IMR-90 (cell line): ENCODE measurements around the gene TP53BP1. TPM values are rescaled to one million over a fixed set of nuclear protein-coding genes. Genes with fewer than 3 reads are reported as not detected.
A peak's percentile ranks its signal among the peaks of the same experiment; 100 is the strongest.

Experiments
- ATAC-seq: fragments of 200-7000 bp; cut with Tn5 transposase; 2 replicates; pipeline ENCODE4 v1.9.1; 2020; ENCODE audit warnings: low read depth, mild to moderate bottlenecking, moderate library complexity
- BruUV-seq: library from RNA; stranded (reverse); fragments of 400-500 nt; replicated peaks from 2 replicates; lab custom pipeline; 2021; lab: Mats Ljungman, UMichigan
- CTCF ChIA-PET: fragments of 300-600 bp; formaldehyde crosslinking; extraction: SDS; loops from one replicate; lab custom pipeline; 2021; ENCODE audit warnings: antibody characterized with exemption; lab: Yijun Ruan, JAX
- POLR2A ChIA-PET: fragments of 300-600 bp; sonication (Branson Sonifier 250); formaldehyde crosslinking; loops from one replicate; lab custom pipeline; 2022; ENCODE audit warnings: antibody characterized with exemption; ENCODE audit not compliant: unreplicated experiment; lab: Charles Lee
- DNase-seq: peaks from one replicate; pipeline ENCODE4 v3.0.0; 2013
- H2AFZ ChIP-seq: replicated peaks from 2 replicates; pipeline ENCODE3; 2013; ENCODE audit warnings: low read length, mild to moderate bottlenecking; ENCODE audit not compliant: poor library complexity
- H2AK5ac ChIP-seq: 2 replicates; pipeline ENCODE4 v1.6.1; 2013; ENCODE audit warnings: low read depth, low read length, inconsistent platforms
- H2AK9ac ChIP-seq: replicated peaks from 2 replicates; pipeline ENCODE3; 2013; ENCODE audit warnings: mild to moderate bottlenecking, low read depth, low read length, moderate library complexity; ENCODE audit not compliant: poor library complexity
- H2BK120ac ChIP-seq: 2 replicates; pipeline ENCODE4 v1.6.1; 2013; ENCODE audit warnings: low read depth, low read length, inconsistent platforms
- H2BK15ac ChIP-seq: 3 replicates; pipeline ENCODE4 v1.6.1; 2013; ENCODE audit warnings: low read depth, low read length, inconsistent platforms
- H2BK20ac ChIP-seq: 2 replicates; pipeline ENCODE4 v1.6.1; 2013; ENCODE audit warnings: low read depth, mild to moderate bottlenecking, inconsistent platforms, low read length, moderate library complexity
- H2BK5ac ChIP-seq: 2 replicates; pipeline ENCODE4 v1.6.1; 2013; ENCODE audit warnings: mild to moderate bottlenecking, low read depth, low read length, inconsistent platforms; ENCODE audit not compliant: poor library complexity, severe bottlenecking
- H3K14ac ChIP-seq: replicated peaks from 2 replicates; pipeline ENCODE4 v1.6.1; 2013; ENCODE audit warnings: low read depth, low read length, inconsistent platforms
- H3K18ac ChIP-seq: 2 replicates; pipeline ENCODE4 v1.6.1; 2013; ENCODE audit warnings: low read depth, low read length, control low read depth
- H3K23ac ChIP-seq: 2 replicates; pipeline ENCODE4 v1.6.1; 2013; ENCODE audit warnings: low read depth, low read length, inconsistent platforms
- H3K27ac ChIP-seq: 2 replicates; pipeline ENCODE4 v1.5.1; 2013; ENCODE audit warnings: mild to moderate bottlenecking, control low read depth, low read length; ENCODE audit not compliant: insufficient read depth
- H3K27me3 ChIP-seq: 2 replicates; pipeline ENCODE4 v1.6.1; 2013; ENCODE audit warnings: low read length; ENCODE audit not compliant: control insufficient read depth, insufficient read depth
- H3K36me3 ChIP-seq: 2 replicates; pipeline ENCODE4 v1.6.1; 2013; ENCODE audit warnings: low read length, mixed read lengths; ENCODE audit not compliant: control insufficient read depth, insufficient read depth
- H3K4ac ChIP-seq: 2 replicates; pipeline ENCODE4 v1.6.1; 2013; ENCODE audit warnings: low read depth, low read length, inconsistent platforms
- H3K4me1 ChIP-seq: 2 replicates; pipeline ENCODE4 v1.6.1; 2013; ENCODE audit warnings: low read length, mixed read lengths; ENCODE audit not compliant: control insufficient read depth, insufficient read depth
- H3K4me2 ChIP-seq: 2 replicates; pipeline ENCODE4 v1.6.1; 2013; ENCODE audit warnings: low read depth, mild to moderate bottlenecking, control low read depth, low read length, moderate library complexity
- H3K4me3 ChIP-seq: 2 replicates; pipeline ENCODE4 v1.5.1; 2013; ENCODE audit warnings: low read depth, mild to moderate bottlenecking, control low read depth, low read length, moderate library complexity; ENCODE audit not compliant: insufficient read depth
- H3K56ac ChIP-seq: 2 replicates; pipeline ENCODE4 v1.6.1; 2013; ENCODE audit warnings: low read length, inconsistent platforms; ENCODE audit not compliant: insufficient read depth; ENCODE audit errors: extremely low read depth
- H3K79me1 ChIP-seq, 2 experiments: 2 replicates each; pipeline ENCODE4 v1.6.1; 2013; ENCODE audit warnings: low read length in 2 of 2, inconsistent platforms in 1 of 2, low read depth in 1 of 2
- H3K9ac ChIP-seq: 2 replicates; pipeline ENCODE4 v1.6.1; 2013; ENCODE audit warnings: low read depth, low read length, control low read depth
- H3K9me1 ChIP-seq: 2 replicates; pipeline ENCODE4 v1.6.1; 2013; ENCODE audit warnings: low read length, inconsistent platforms; ENCODE audit not compliant: insufficient read depth
- H3K9me3 ChIP-seq: 2 replicates; pipeline ENCODE4 v1.6.1; 2013; ENCODE audit warnings: low read length; ENCODE audit not compliant: control insufficient read depth, insufficient read depth
- H4K20me1 ChIP-seq: 2 replicates; pipeline ENCODE4 v1.6.1; 2013; ENCODE audit warnings: low read length, inconsistent platforms; ENCODE audit not compliant: insufficient read depth
- H4K5ac ChIP-seq: 2 replicates; pipeline ENCODE4 v1.6.1; 2013; ENCODE audit warnings: mild to moderate bottlenecking, low read depth, low read length, control low read depth
- H4K8ac ChIP-seq, 2 experiments: 2 replicates each; pipeline ENCODE4 v1.6.1; 2013; ENCODE audit warnings: low read depth in 2 of 2, low read length in 2 of 2, control low read depth in 1 of 2, inconsistent platforms in 1 of 2
- H4K91ac ChIP-seq: 2 replicates; pipeline ENCODE4 v1.6.1; 2013; ENCODE audit warnings: low read depth, low read length, inconsistent platforms; ENCODE audit not compliant: insufficient read depth
- MAZ ChIP-seq: IDR thresholded peaks from 2 replicates; pipeline ENCODE4 v1.6.1; 2012; ENCODE audit warnings: low read depth, mild to moderate bottlenecking, low read length, improper control_type of control experiment, moderate library complexity, borderline replicate concordance
- WGBS, 2 experiments: methylation state at CpG; one replicate each; pipeline versions ENCODE4 v1.1.5 to v1.1.7; 2013; ENCODE audit warnings: missing lambda C conversion rate in 2 of 2; ENCODE audit not compliant: insufficient read length in 1 of 2; ENCODE audit errors: extremely low coverage in 2 of 2; 5-methylcytosine and 5-hydroxymethylcytosine counted together
- dilution Hi-C: fragments of 300-500 bp; cut with HindIII; formaldehyde crosslinking; loops from one replicate; pipeline ENCODE4 v1.14.3; 2018; ENCODE audit warnings: low sequenced_read_pairs; ENCODE audit not compliant: unreplicated experiment
- in situ Hi-C: fragments of 300-500 bp; cut with MboI; formaldehyde crosslinking; loops from 3 replicates; pipeline ENCODE4 v1.14.3; 2019; ENCODE audit warnings: low sequenced_read_pairs, inconsistent platforms, mixed read lengths
- intact Hi-C: fragments of 100-400 bp; cut with micrococcal nuclease; formaldehyde crosslinking; loops from 2 replicates; pipeline ENCODE4 v1.10.0; 2022
- polyA plus RNA-seq, 3 experiments: library from polyadenylated mRNA; depleted of rRNA; stranded (reverse); fragments of >200 nt; gene quantifications; 2 replicates each; pipeline ENCODE4 v1.2.3, GENCODE V29; 2012; ENCODE audit warnings: low replicate concordance in 1 of 3
- total RNA-seq: library from RNA; depleted of rRNA; stranded (reverse); fragments of >200 nt; gene quantifications from 2 replicates; pipeline ENCODE4 v1.2.3, GENCODE V29; 2012

TP53BP1 gene
- total and polyA plus RNA-seq, 2 of the 4 experiments (the other 2 are of a cell fraction) = 36.3 to 64.5 TPM

DNA sequence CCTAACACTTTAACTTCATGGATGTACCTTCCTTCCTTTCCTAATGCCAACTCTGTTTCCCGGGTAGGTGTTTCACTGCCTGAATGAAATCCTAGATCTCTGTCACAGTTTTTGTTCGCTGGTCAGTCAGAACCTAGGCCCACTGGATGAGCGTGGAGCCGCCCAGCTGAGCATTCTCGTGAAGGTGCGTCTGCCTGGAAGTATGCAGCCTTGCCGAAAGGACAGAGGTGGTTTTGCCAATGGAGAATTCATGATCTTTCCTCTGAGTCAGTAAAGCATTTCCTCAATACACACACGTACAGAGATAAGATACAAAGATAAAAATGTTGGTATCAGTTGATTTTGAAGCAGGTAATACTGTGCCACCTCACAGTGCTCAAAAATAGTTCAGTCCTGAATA is 89.3 kb downstream of the TP53BP1 start:
- dilution Hi-C loops (no loop called here), in situ Hi-C loops (no loop called here), intact Hi-C loops (no loop called here)
- DNase-seq (no peak), ATAC-seq (no peak)
- H3K4me2 ChIP-seq = no peak overlapping the region
- H2AK5ac ChIP-seq = no peak overlapping the region
- no peak overlapping the region for H3K27ac ChIP-seq
- H3K18ac ChIP-seq = no peak overlapping the region
- H4K8ac ChIP-seq = no peak overlapping the region
- H2AFZ ChIP-seq = no peak overlapping the region
- no peaks in the 10 kb centered on the region for H3K27me3 ChIP-seq
- no peaks in the 10 kb centered on the region for H3K4me1 ChIP-seq
- no peak overlapping the region for H2BK15ac ChIP-seq
- peaks cover 2% of the 10 kb centered on the region for H3K9me1 ChIP-seq
- H3K79me1 ChIP-seq = no peaks in the 10 kb centered on the region; a peak in 1 of 4 replicates
- no peak overlapping the region for H3K9ac ChIP-seq
- no peak overlapping the region for H3K14ac ChIP-seq
- no peak for TF ChIP-seq MAZ
- H4K20me1 ChIP-seq = no peaks in the 10 kb centered on the region
- CTCF ChIA-PET = no interaction called here
- TSS peak; percentile 28 for BruUV-seq
- WGBS, 2 experiments = 100% methylated on average over 1 of the region's 8 CpGs; no CpG with 5 or more reads in 1 of the 2 experiments
- no peak overlapping the region for H2BK120ac ChIP-seq
- no peak overlapping the region for H2BK5ac ChIP-seq
- H3K4me3 ChIP-seq = no peak overlapping the region
- H3K4ac ChIP-seq = no peak overlapping the region
- H3K9me3 ChIP-seq = no peaks in the 10 kb centered on the region
- no peak overlapping the region for H2BK20ac ChIP-seq
- no peak overlapping the region for H3K56ac ChIP-seq
- H3K36me3 ChIP-seq = peaks cover 57% of the 10 kb centered on the region
- POLR2A ChIA-PET = no interaction called here
- no peak overlapping the region for H4K91ac ChIP-seq
- H2AK9ac ChIP-seq = no peak overlapping the region
- no peak overlapping the region for H4K5ac ChIP-seq
- no peak overlapping the region for H3K23ac ChIP-seq
